K562 (cell line): Measurements from ENCODE around the gene AGPAT1. TPM values are rescaled to one million over a fixed set of nuclear protein-coding genes. Genes with fewer than 3 reads are reported as not detected.

Experiments used
- AFF4 ChIP-seq: sonication (generic); formaldehyde crosslinking; IDR thresholded peaks from 2 replicates; pipeline ENCODE4 v1.8.0; 2023; ENCODE audit warnings: mild to moderate bottlenecking, missing genetic modification reagents
- CUX1 ChIP-seq: fragments of 200-800 bp; sonication (Bioruptor generic); IDR thresholded peaks from 2 replicates; pipeline ENCODE4 v1.6.1; 2016; ENCODE audit warnings: missing genetic modification characterization, missing compliant biosample characterization
- KAT7 ChIP-seq: sonication (generic); formaldehyde crosslinking; IDR thresholded peaks from 2 replicates; pipeline ENCODE4 v1.8.0; 2022; ENCODE audit warnings: missing genetic modification reagents, mild to moderate bottlenecking, borderline replicate concordance
- ZNF212 ChIP-seq: fragments of 450-650 bp; formaldehyde crosslinking; IDR thresholded peaks from 2 replicates; pipeline ENCODE4 v1.4.0; 2020; ENCODE audit warnings: mild to moderate bottlenecking
- ZNF583 ChIP-seq: fragments of 250-450 bp; sonication (Bioruptor Pico); IDR thresholded peaks from 2 replicates; pipeline ENCODE4 v1.4.0; 2020
- polyA plus RNA-seq, 8 experiments: library from polyadenylated mRNA; depleted of rRNA in 4 of 8; stranded (reverse) in 5 of 8; unstranded in 3 of 8; fragments of >200 nt; fragmentation: Nextera tagmentation in 2 of 8; fragmentation: Illumina TruSeq in 1 of 8; extraction: Ambion mirVana in 2 of 8; extraction: Trizol in 1 of 8; gene quantifications; 2 replicates each; pipeline versions ENCODE4 v1.2.1 to v1.2.3, GENCODE V29; 2011 to 2014; ENCODE audit warnings: inconsistent platforms in 1 of 8, missing spikeins in 1 of 8
- total RNA-seq, 7 experiments: library from RNA; depleted of rRNA in 6 of 7; stranded (reverse); fragments of >200 nt in 6 of 7; fragmentation: Illumina TruSeq in 2 of 7; extraction: Trizol in 2 of 7; gene quantifications; 2 replicates each; pipeline versions ENCODE4 v1.2.1 to v1.2.3, GENCODE V29; 2011 to 2021; ENCODE audit warnings: low replicate concordance in 1 of 7
- TF ChIP-seq, protein P1 (sequence below): fragments of 250-450 bp; sonication (Bioruptor Pico); IDR thresholded peaks from 2 replicates; pipeline ENCODE4 v1.9.0; 2021; ENCODE audit warnings: mild to moderate bottlenecking, inconsistent platforms
- TF ChIP-seq, protein P2 (sequence below): fragments of 450-650 bp; formaldehyde crosslinking; IDR thresholded peaks from 2 replicates; pipeline ENCODE4 v1.4.0; 2022; ENCODE audit warnings: mild to moderate bottlenecking, moderate library complexity

AGPAT1 gene
- total and polyA plus RNA-seq, 9 of the 15 experiments (the other 6 are each of a cell fraction or from before 2014, with no cell fraction given): 37.9 to 176 (median 69.4) TPM

GRCh38 chr6:32187009-32187709 lies 11.3 kb upstream of the AGPAT1 start (continued):
- TF ChIP-seq, protein P1, sequence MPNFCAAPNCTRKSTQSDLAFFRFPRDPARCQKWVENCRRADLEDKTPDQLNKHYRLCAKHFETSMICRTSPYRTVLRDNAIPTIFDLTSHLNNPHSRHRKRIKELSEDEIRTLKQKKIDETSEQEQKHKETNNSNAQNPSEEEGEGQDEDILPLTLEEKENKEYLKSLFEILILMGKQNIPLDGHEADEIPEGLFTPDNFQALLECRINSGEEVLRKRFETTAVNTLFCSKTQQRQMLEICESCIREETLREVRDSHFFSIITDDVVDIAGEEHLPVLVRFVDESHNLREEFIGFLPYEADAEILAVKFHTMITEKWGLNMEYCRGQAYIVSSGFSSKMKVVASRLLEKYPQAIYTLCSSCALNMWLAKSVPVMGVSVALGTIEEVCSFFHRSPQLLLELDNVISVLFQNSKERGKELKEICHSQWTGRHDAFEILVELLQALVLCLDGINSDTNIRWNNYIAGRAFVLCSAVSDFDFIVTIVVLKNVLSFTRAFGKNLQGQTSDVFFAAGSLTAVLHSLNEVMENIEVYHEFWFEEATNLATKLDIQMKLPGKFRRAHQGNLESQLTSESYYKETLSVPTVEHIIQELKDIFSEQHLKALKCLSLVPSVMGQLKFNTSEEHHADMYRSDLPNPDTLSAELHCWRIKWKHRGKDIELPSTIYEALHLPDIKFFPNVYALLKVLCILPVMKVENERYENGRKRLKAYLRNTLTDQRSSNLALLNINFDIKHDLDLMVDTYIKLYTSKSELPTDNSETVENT: no peak
- 0 out of 2 replicates have a peak, but pooled peaks have one; percentile 36 for TF ChIP-seq ZNF583 (CRISPR knock-in tag)
- TF ChIP-seq, protein P2, sequence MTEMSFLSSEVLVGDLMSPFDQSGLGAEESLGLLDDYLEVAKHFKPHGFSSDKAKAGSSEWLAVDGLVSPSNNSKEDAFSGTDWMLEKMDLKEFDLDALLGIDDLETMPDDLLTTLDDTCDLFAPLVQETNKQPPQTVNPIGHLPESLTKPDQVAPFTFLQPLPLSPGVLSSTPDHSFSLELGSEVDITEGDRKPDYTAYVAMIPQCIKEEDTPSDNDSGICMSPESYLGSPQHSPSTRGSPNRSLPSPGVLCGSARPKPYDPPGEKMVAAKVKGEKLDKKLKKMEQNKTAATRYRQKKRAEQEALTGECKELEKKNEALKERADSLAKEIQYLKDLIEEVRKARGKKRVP (CRISPR knock-in tag): no peak
- no peak for TF ChIP-seq ZNF212 (CRISPR knock-in tag)
- no peak for TF ChIP-seq AFF4 (CRISPR knock-in tag)
- no peak for TF ChIP-seq KAT7 (CRISPR knock-in tag)
- TF ChIP-seq CUX1 (CRISPR knock-in tag): no peak
- TF ChIP-seq, all 486 proteins: peak for 6
